LHCN-M2 (cell line): Measurements from ENCODE around the gene RNU1-4. TPM values are rescaled to one million over a fixed set of nuclear protein-coding genes. Genes with fewer than 3 reads are reported as not detected.
"Not testable (repeated sequence)": the region's sequence is repeated elsewhere in the genome, so short reads cannot be mapped to it uniquely, and the experiment has no call there.

Experiments
- DNase-seq: peaks from one replicate; pipeline ENCODE4 v3.0.0-alpha.2; 2012; ENCODE audit warnings: low read depth
- total RNA-seq: library from RNA; depleted of rRNA; stranded (reverse); fragments of >200 nt; gene quantifications from 2 replicates; pipeline ENCODE4 v1.2.3, GENCODE V29; 2014

The RNU1-4 gene
- total RNA-seq, 1 experiment from 2014 or later, result not detected

DNA sequence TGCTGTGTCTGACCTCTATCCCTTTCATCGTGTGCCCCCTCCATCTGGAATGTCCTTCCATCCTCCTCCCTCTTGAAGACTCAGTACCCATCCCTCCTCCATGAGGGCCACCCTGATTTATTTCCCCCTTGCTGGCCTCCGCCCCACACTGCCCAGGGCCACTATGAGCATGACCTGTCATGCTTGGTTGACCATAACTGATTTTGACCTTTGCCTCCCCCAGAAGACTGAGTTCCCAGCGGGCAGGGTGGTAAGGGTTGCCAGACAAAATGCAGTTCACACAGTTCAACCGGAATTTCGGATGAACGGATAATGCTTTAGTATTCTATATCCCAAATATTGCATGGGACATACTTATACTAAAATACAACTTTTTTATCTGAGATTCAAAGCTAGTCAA is 31.6 kb upstream of the RNU1-4 start:
- DNase-seq, result not testable (repeated sequence)

DNA sequence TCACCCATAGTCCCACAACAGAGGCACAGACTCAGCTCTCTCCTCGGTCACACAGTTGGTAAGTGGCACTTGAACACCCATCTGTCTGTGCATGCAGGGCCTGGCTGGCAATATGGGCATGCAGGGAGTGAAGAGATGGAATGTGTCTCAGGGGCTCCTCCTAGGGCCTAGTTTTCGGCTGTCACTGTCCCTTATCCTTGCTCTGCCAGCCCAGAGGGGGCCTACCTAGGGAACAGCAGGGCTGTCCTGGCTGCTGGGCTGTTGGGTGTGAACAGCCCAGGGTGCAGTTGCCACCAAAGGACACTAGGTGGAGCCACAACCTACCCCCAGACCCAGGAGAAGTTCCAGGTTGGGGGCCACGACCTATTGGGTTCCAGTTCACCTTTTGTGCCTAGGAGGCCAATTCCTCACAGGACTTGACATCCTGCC is 30.6 kb upstream of the RNU1-4 start:
- not testable (repeated sequence) for DNase-seq

DNA sequence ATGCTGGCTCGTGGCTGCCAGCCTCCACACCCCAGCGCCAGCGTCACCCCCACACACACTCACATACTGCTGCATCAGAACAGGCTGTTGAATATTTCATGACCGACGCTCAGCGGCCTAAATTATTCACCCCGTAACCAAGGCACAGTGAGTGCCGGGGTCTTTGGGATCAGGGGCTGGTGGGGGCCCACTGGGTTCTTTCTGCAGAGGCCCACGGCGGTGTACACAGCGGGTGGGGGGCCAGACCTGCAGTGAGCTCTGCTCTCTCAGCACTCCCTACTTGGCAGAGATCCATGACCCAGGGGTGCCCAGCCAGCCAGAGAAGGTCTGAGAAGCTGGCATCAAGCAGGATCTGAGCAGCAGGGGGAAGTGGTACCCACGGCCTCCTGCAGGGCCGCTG is 29.7 kb upstream of the RNU1-4 start:
- DNase-seq, result not testable (repeated sequence)

DNA sequence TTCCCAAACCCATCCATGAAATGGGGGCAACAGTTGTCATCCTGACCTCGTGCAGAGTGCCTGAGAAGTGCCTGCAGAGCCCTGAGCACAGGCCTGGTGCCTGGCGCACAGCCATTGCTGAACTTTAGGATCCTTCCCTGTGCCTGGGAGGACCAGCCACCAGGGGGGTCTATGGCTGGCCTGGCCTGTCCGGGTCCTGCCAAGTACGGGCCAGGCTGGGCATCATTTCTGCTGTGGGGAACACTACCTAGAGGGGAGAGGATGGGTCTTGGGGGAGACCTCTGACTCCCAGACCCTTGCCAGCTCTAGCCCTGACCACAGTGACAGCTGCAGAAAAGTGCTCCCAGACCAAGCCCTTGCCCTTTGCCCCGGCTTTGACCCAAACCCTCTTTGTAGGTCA is 28.2 kb upstream of the RNU1-4 start:
- not testable (repeated sequence) for DNase-seq

DNA sequence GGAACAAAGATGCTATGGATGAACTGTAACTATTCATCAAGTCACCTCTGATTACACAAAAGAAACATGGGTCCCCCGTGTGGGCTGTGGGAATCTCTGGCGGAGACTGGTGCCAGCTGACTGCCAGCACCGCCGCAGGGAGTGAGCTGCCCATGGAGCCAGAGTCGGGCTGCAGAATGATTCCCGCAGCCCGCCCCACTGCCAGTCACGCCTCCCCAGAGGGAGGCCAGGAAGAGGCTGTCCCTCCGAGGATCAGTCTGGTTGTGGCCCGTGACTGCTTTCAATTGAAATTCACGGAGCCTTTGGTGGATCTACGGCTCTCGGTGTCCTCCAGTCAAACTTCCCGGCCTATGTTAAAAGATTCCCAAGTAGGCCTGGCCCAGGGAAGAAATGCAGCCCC is 27.7 kb upstream of the RNU1-4 start:
- not testable (repeated sequence) for DNase-seq

DNA sequence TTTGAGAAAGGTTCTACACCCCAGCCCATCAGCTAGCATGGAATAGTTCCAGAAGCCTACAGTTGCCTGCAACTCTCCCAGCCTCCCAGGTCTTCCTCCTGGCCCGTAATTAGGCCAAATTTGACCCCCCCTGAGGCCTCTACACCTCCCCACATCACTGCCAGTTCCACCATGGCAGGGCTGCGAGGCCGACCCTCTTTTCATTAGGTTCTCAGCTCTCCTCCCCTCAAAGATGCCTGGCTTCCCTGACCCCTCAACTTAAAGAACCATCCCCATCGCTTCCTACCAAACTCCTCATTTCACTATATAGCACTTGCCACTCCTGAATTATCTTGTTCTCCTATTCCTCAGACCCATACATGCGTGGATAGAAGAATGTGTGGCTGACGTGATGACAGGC is 27.3 kb upstream of the RNU1-4 start:
- not testable (repeated sequence) for DNase-seq

DNA sequence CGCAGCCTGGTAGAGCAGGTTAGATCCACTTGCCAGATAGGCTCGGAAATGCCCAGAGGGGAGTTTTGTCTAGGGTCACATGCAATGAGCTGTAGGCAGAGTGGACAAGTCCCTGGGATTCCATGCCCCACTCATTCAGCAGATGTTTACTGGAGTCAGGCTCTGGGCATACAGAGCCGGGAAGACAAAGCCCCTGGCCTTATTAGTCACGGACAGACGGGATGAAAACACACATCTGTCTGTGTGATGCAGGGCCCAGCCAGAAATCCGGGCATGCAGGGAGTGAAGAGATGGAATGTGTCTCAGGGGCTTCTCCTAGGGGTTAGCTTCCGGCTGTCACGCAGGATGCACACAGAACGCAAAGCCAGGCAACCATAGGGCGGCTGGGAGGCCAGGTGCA is 26.8 kb upstream of the RNU1-4 start:
- DNase-seq, result not testable (repeated sequence)

DNA sequence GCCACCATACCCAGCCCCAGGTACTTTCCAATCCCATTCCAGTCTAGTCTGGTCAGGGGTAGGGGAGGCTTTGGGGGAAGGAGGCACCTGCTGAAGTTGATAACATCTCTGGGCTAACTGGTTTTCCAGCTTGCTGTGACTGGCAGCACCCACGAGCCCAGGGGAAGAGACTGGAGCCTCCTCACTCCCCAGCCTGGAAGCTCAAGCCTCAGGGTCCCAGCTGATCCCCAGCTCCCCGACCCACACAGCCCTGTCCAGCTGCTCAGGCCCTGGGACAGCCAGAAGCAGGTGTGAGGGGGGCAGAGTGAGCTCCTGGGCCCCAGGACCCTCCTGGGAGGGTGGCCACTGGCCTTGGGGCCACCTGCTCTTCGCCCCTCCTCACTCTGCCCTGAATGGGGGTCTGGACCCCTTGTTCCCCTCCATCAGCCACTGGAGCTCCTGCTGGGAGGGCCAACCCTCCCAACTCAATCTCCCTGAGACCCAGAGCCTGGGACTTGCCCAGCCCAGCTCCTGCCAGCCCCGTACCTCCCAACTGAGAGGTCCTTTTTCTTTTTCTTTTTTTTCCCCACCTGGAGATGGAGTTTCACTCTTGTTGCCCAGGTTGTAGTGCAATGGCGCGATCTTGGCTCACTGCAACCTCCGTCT is 23.5 kb upstream of the RNU1-4 start:
- DNase-seq, result no peak

DNA sequence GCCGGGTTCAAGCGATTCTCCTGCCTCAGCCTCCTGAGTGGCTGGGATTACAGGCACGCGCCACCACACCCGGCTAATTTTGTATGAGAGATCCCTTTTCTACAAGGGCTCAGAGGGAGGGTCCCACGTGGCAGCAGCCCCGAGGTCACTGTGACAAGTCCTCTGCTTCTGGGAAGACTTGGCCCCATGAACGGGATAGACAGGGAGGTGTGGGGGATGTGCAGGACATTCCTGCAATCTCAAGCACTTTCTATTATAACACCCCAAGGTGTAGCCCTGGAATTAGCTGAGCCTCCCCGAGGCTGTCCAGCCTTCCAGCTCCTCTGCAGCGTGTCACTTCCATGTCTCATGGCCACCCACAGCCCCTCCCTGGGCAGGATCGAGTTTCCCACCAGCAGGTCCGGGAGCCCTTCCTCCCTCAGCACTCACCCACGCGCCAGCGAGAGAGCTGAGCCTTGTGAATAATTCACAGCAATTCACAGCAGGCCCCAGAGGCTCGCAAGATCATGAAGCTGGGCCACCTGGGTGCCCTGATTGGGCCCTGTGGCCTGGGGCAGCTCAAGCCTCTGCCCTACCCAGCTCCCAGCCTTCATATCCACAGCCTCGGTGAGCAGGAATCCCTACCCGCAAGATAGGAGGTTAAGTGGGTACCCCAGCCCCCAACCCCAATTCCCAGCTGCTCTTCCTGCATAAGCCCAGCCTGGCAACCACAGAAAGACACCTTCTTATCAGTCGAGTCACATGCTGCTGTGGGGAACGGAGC is 22.8 kb upstream of the RNU1-4 start:
- no peak for DNase-seq

DNA sequence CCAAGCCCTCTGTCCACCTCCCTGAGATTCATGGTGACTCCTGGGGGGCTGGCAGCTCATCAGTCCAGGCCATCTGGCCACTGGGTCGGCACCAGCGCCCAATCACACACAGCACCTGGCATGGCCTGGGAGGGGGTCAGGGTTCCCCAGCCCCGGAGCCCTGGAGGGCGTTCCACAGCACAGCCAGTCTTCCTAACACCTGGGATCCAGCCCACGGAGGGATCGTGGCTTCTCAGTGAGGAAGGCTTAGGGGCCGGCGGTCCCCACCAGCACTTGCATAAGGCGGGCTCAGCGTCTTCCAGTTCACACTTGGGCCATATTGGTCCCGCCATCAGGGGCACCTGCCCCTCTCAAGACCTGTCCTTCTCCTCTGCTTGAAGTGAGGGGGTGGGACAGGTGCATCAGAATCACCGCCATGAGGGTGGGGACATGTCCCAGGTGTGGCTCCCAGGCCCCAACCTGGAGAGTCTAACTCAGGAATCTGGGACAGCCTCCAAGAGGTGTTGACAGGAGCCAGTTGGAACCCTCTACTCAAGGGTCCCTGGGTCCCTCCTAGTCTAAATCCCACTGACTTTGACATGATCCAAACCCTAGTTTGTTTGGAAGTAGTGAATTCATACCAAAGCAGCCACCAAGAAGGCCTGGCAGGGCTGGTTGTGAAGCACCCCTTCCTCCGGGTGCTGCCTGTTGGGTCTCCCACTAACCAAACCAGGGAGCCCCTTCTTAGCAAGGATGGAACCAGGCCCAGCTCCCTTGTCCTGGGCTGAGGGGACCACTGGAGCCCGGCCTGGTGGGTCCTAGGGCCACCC is 22.0 kb upstream of the RNU1-4 start:
- DNase-seq, result not testable (repeated sequence)

DNA sequence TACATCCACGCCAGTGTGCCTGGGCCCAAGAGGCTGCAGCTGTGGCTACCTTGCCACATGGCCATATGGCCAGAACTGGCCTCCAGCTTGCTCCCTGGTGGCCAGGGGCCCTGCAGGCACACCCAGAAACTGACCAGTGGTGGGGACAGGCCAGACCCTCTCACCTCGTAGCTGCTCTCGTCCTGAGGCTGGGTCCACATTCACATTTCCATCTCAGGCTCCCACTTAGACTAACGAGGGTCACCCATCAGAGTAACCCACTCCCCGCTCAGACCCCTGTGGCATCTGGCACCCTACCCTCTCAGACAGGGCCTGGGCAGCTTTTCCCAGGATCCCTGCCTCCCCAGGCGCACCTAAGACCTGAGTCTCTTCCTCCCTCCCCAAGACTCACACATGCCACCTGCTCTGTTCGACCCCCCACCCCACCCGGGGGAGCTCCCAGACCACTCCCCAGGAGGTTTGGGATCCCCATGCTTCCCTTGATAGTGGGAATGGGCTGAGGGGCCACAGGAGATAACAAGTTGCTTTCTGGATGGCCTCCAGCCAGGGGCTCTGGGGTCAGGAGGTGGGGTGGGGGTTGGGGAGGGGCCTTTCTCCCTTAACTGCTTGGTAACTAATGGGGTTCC is 21.3 kb upstream of the RNU1-4 start:
- no peak for DNase-seq

DNA sequence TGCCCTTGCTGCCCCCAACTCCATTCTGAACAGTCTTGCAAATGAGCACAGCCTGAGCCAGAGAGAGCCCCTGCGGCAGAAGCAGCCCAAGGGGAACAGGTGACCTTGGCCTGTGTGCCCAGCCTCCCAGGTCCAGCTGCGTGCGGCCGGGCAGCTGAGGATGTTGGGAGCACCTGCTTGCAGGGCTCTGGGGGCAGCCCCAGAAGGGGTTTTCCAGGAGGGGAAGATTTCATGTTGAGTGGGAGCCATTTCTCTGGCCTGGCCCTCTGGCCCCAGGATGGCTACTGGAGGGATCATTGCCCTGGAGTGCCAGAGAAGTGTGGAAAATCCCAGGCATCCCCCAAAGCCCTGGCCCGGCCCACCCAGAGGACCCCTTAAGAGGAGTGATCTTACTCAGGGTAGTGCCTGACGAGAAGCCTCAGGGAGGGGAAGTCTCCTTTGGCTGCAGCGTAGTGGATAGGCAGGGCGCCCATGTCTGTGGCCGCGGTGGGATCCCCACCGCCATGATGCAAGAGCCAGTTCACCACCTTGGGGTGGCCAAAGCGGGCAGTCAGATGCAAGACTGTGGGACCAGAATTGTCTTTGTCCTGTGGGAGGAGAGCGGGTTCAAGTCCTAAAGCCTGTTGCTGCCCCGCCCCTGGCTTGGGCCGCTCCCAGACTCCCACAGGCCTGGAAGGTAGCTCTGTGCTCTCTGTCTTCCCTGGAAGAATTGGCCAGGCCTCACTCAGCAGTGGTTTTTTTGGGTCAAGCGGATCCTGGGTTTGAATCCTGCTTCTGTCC is 20.6 kb upstream of the RNU1-4 start:
- no peak for DNase-seq

DNA sequence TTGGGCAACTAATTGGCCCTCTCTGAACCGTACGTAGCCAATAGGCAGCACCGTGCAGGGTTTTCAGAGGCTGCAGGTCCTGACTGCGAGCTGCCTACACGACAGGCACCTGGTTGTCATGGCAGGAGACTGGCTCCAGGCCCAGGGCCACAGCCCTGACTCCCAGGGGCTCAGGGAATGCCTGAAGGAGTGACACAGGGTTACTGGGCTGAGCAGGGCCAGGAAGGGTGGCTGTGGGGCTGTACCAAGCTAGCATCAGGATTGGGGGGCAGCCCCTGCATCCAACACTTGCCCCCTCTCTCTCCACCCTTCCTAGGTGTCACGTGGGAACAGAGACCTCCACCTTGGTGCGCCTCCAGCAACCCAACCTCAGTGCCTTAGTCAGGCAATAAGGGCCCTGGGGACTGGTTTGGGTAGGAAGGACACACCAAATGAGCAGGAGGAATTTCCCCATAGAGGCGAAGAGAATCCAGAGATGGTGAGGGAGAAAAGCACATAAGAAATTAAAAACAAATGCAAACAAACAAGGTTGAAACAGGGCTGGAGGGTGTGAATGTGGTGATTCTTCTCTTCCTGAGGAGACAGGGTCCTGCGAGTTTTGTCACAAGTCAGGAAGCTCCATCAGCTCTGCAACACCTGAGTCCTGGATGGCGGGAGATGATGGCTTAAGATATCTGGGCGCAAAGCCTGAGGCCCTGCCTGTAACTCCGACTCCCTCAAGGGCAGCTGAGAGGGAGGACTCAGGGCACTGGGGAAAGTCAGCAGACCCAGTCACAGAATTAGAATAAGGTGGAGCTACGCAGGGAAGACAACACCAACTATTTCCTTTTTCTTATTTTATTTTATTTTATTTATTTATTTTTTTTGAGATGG is 19.7 kb upstream of the RNU1-4 start:
- DNase-seq, result no peak

DNA sequence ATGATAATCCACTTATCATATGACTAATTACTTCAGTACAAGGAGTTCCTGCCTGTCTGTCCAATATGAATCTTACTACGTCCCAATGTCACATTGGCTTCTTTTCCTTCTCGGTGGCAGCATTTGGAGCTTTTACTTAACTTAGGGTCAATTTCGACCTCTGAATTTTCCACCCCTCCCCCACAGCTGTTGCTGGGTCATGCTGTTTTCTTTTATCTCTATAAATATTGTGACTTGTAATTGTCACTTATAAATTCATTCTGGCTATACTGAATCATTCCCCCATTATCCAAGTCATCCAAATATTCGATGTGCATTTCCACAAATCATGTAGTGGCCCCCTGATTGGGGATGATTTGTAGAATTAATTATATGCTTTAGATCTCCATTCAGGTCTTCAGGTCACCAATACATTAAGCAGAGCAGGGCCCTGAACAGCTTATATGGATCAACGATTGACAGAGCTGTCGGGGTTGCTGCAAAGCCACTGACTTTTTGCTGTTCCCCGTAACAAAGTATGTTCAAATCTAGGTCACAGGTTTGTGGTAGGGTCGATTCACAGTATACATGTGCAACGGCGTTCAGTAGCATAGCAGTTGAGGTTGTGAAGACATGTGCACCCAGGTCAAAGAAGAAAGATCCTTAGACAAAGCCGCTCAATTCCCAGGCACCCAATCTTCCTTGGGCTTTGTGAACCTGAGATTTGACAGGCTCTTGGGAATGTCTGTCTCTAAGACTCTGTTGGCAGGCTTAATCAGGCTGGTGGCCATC is 18.3 kb upstream of the RNU1-4 start:
- no peak for DNase-seq

DNA sequence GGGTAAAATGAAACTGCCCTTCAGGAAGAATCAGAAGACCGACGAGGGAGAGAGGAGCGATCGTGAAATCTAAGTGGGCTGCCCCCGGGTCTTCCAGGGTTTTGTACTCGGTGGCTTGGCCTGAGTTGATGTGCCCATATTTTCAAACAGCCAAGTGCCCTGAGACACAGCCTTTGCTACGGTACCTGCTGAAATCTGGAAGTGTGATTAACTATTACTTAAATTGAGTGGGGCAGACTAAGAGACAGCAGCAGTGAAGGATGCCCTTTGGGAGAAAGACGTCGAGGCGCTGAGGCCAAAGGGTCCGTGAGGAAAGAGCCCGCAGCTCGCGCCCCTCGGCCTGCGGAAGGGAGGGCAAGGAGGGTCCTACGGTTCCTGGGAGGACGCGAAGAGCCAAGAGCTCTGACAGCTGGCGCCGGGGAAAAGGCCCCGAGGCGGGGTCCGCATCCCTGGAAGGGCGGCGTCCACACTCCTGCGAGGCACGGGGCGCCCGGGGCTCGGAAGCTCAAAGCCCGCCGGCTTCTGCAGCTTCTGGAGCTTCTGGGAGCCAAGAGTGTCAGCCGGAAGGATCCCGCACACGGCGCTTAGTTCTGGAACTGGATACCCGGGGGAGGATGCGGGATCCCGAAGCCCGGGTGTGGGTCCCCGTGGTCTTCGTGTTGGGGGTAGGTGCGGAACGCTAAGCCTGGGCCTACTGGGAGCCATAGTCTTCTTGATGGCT is 15.4 kb upstream of the RNU1-4 start:
- no peak for DNase-seq

DNA sequence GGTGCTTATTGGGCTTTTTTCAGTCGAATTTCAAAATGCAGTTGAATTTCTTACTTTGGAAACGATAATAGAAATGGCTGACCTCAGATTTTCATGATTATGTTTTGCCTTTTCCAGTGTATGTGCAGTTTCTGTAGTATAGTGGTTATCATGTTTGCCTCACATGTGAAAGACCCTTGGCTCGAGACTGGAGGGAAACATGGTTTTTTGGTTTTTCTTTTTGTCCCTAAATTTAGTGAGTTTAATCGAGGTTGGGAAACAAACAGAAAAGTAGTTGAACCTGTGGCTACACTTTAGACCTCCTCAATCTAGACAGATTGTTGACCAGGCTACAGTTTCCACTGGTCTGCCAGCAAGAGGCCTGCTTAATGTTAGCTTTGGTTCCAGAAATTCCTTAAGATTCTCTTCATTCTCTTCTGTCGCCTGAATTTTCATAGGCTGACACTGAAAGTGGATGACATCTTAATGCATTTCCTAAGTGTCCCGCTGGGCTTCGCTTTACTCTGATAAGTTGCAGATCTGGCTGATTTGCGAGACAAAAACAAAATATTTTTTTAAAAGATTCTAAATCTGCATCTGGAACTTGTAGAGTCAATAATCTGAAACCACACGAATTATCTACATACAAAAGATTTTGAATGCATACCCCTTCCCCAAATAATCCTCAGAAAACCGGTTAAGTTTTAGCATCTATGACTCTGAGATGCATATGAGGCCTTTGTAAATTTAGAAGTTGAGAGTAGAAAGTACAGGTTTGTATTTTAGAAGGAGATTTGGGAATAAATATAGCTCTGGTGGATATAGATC is 14.7 kb upstream of the RNU1-4 start:
- not testable (repeated sequence) for DNase-seq

DNA sequence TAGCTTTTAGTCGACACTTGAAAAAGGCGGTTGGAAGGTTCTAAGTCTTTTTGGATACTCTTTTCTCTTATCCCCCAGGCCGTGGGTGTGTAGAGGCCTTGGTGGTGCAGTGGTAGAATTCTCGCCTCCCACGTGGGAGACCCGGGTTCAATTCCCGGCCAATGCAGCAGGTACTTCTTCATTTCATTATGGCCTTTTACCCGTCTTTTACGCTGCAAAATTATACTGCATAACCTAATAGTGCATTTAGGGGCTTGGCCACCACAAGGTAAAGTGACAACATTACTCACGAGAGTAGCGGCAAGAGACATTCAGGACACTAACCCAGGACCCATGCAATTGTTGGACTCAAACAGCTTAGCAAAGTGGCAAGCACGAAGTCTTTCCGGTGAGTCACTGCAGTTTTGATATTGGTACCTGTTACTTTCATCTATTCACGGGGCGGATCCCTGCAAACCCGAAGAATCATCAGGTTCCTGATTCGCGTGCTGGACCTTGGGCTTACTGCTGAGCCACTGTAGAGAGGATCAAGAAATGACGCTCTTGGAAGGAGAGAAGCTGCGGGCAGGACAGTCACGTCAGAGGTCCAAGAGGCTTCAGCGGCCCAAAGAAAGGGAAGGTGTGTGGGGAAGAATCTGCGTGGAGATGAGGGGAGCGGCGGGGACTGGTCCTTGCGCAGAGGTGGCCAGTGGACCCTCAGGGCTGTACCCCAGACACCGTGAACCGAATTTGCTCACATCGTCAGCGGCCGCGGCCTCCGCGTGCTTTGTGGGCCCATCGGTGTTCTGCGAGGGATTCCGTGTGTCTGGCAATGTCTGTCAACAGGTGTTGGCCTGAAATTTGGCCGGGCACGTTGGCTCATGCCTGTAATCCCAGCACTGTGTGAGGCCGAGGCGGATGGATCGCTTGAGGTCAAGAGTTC is 12.9 kb upstream of the RNU1-4 start:
- peak; percentile 12 for DNase-seq
